GM21825 (cell line): ENCODE results near the gene ZNF609.
A peak's percentile ranks its signal among the peaks of the same experiment; 100 is the strongest.

Experiments used
- ATAC-seq: cut with Tn5 transposase; IDR thresholded peaks from one replicate; pipeline ENCODE4 v1.9.1; 2021; ENCODE audit warnings: mild to moderate bottlenecking, moderate library complexity; ENCODE audit not compliant: unreplicated experiment

ZNF609 gene

DNA sequence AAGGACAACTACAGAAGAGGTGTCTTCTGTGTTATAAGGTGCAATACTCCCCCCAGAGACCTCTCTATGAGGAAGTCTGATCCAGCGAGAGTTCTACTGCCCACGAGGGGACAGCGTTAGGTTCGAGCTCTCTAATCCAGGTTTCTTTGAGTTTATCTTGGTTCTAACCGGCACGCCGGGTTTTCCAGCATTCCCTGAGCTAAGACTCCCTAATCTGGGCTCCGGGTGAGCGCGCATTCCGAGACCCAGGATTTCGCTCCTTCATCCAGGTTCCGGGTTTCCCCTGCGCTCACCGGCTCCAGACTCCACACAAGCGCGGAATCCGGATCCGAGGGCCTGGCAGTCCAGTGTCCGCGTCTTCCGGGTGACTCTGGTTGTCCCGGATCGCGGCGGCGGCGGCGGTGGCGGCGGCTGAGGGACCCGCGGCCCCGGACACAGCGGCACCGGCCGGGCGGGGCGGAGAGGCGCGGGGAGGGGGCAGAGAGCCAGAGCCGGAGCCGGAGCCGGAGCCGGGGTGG lies at the start of gene ZNF609:
TSS of gene ZNF609 (plus strand) at position 373 of the 518 bp plus-strand sequence. CDS start 38,842 bp downstream, outside the sequence.
- ATAC-seq, result peak; percentile 53

DNA sequence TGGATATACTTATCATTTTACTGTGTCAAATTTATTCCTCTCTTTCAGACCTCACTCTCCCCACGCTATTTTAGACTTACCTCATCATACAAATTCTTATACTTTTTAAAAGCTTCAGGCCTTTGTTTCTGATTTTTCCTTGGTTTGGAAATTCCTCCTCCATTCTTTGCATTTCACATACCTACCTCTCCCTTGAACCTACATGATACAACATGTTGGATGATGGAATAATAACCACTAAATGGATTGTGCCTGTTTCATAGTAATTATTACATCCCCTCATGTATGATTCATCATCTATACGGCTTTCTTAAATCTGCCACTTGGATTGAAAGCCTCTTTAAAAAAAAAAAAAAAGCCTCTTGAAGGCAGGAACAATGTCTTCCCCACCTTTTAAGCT lies 48.2 kb upstream of the ZNF609 start:
- ATAC-seq, result no peak

DNA sequence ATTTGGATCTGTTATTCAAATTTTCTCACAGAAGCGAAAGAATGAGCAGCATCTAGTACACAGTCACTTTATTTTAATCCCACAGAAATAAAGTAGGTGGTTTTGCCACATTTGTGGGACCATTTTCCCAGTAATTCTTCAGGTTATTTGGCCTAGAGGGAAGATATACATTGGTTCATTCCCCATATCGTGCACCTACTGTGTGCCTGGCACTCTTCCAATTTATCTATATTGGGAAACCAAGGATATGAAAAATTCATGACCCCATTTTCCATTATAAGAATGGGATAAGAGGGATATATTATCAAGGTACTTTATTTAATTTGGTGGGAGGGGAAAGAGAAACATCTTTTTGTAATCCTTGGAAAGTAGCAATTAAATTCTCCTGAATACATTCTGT lies 37.7 kb upstream of the ZNF609 start:
- ATAC-seq, result no peak

GRCh38 chr15:64423970-64424369 lies 36.4 kb upstream of the ZNF609 start:
- ATAC-seq, result no peak

DNA sequence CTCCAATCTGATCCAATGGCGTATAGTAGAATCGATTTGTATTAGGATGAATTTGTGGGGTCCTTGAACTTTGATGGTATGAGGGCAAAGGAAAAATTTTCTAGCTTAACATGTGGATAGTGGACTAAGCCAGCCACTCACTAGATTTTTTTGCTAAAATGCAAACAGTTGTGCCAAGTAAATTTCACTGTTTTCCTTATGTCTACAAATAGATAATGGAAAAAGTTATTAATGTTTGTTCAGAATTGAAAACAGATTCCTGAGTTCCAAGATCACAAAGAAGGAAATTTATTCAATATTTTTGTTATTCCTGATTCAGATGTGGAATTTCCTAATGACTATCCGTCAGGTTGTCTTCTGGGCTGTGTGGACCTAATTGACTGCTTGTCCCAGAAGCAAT lies 35.2 kb upstream of the ZNF609 start:
- no peak for ATAC-seq

DNA sequence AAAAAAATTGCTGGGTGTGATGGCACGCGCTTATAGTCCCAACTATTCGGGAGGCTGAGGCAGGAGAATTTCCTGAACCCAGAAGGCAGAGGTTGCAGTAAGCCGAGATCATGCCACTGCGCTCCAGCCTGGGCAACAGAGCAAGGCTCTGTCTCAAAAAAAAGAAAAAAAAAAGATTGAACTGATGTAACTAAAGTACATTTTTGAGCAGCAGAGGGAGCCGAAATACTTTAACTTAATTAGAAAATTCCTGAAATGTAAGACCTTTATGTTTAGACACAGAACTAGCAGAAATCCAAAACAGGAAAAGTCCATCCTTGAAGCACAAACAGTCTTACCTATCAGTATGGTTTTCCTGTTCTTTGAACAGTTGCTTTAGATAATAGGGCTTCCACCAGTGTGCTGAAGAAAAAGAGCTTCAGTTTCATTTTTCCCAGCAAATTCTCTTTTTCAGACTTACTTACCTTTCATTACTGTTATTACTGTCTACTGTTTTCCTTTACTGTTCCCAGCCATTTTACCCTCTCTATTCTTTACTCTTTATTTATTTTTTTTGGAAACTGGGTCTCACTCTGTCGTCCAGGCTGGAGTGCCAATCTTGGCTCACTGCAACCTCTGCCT lies 33.4 kb upstream of the ZNF609 start:
- ATAC-seq, result no peak

DNA sequence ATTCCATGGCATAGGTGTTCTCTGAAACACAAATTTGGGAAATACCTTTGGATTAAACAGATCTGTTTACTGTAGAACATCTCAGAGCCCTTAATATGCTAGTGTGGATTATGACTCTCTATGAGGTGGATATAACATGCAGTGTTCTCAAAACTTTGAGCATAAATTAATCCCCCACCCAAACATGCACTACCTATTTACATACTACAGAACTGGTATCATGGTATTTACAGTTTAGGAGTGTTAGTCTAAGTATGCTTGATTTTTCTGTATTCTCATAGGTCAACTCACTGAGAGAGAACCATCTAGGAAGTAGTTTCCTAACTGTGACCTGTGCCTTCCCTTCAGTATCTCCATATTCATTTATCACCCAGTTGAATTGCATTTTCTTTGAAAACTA lies 30.9 kb upstream of the ZNF609 start:
- no peak for ATAC-seq

- ATAC-seq, result peak; percentile 50
These were observed 30.2 kb upstream of the ZNF609 start for GRCh38 chr15:64430000-64430735.

DNA sequence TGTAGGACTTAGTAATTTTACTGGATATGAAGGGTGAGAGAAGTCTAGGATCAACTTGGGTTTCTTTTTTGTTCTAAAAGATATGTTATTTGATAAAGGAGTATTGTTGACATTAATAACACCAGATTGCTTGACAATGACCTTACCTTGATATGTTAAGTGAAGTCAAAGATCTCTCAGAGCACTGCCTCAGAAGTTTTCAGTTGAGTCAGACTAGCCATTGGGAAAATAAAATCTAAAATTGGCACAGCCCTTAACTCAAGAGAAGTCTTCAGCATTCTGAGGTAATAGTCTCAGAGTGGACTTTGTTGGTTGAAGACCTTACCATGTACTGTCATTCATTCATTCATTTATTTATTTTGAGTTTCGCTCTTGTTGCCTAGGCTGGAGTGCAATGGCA lies 22.4 kb upstream of the ZNF609 start:
- no peak for ATAC-seq

GRCh38 chr15:64438653-64439447 lies 21.5 kb upstream of the ZNF609 start:
- ATAC-seq, result no peak

DNA sequence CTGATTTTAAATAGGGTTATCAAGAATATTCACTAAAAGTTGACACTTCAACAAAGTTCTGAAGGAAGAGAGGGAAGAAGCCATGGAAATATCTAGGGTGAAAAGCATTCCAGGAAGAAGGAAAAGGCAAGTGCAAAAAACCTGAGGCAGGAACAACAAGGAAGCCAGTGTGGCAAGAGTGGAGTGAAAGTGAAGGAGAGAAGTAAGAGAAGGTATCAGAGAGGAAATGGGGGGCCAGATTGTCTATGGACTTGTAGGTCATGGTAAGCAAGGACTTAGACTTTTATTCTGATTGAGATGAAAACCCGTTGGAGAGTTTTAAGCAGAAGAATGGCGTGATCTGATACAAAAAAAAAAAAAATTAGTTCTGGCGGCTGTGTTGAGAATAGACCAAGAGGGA lies 18.5 kb upstream of the ZNF609 start:
- no peak for ATAC-seq

- no peak for ATAC-seq
These were observed 17.4 kb upstream of the ZNF609 start for GRCh38 chr15:64443016-64443415.

DNA sequence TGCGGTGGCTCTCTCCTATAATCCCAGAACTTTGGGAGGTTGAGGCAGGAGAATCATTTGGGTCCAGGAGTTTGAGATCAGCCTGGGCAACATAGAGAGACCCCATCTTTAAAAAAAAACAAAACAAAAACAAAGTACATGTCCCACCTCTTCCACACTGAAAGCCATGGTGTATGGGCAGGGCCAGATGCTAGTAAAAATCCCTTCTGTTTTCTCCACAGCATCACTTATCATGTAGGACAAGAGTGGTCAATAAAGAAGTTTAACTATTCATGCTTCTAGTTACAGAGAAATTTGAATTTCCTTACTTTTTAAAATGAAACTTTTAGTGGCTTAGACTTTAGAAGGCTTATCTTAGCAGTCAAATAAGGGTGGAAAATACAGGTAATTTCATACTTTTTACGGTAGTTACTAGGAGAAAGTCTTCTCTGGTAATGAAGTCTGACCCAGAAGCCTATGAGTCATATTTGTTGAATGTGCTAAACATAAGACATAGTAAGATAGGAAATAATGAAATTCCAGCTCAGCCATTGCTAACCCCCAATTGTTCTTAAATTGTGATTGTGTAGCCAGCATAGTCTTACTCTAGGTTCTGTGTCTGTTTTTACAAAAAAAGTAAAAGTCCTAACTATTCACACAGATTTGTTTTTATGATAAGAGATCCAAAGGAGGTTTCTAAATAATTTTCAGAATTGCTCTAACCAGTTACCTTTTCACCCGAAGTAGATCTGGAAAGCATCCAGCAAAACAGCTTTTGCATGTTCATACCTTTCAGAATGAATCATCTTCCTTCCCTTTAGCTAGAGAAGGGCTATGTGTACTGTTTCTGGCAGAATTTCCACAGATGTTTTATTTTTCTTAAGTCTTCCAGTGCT lies 16.4 kb upstream of the ZNF609 start:
- peak; percentile 46 for ATAC-seq

DNA sequence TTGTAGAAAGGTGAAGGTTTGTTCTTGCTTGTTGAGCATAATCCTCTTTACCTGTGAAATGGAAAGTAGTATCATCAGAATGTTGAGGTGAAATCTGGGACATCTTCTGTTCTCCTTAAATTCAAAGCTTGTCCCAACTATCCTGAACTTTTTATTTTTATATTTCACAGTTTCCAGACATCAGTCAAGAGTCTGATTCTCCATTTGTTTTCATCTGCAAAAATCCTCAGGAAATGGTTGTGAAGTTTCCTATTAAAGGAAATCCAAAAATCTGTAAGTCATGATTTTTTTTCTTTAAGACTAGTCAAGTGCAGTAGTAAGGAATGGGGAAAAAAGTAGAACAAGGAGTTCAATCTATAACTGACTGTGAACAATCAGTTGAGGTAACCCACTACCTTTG lies 15.5 kb upstream of the ZNF609 start:
- ATAC-seq, result no peak

- no peak for ATAC-seq
These were observed 12.7 kb upstream of the ZNF609 start for GRCh38 chr15:64447536-64448315.

DNA sequence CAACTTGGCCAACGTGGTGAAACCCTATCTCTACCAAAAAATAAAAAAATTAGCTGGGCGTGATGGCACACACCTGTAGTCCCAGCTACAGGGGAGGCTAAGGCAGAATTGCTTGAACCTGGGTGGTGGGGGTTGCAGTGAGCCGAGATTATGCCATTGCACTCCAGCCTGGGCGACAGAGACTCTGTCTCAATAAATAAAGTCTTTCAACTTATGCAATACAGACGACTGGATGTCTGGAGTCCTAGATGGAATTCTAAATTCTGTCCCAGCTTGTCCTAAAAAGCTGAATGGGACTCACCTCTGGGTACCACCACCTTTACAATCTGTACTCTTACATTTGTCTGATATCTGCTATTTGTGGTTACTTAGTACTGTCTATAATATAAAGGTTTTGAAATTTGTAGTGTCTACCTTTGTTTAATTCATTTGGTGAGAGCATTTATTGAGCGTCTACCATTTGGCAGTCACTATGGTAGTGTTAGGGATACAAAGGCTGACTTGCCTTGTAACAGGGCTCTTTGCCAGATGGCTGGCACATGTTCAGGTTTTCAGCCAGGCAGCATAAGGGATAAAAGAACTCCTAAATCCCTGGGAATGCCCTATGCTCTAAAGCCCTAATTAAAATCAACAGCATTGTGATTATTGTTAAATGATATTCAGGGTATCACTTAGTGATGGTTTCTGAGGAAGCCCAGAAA lies 7.2 kb upstream of the ZNF609 start:
- no peak for ATAC-seq

DNA sequence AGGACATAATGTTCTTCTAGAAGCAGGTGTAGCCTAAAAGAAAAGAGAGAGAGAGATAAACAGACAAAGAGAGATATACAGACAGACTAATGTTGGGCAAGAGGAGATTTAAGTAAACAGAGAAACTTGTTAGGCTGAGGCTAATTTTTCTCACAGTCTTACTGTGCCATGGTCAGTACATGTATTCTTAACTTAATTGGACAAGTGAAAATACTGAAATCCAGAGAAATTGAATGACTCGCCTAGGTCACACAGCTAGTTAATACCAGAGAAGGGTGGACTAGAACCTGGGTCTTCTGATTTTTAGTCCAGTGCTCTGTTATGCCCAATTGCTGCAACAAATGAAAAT lies 6.7 kb upstream of the ZNF609 start:
- ATAC-seq, result no peak

DNA sequence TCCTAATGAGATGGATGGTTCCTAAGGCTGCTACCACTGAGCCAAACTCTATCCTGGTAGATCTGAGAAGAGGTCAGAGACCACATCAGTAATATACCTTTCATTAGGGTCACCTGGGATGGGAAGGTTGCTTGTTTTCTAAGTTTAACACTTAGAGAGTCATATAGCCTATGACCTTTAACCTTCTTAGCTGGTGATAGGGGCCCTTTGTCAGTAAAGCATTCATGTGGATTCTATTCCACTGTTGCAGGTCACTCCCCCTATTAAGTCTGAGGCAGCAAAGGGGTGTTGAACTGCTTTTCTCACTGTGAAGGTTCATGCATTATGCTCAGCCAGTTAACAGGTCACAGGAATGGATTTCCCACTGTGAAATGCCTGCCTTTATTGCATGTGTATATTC lies 6.1 kb upstream of the ZNF609 start:
- no peak for ATAC-seq

GRCh38 chr15:64455961-64456371 lies 4.4 kb upstream of the ZNF609 start:
- no peak for ATAC-seq
